Hepatocyte (in vitro differentiated cells): Measurements from ENCODE around the gene LMBR1L. TPM values are rescaled to one million over a fixed set of nuclear protein-coding genes. Genes with fewer than 3 reads are reported as not detected.

Experiments
- DNase-seq: peaks from one replicate; pipeline ENCODE4 v3.0.0-alpha.2; 2016; ENCODE audit warnings: low spot score
- H2AFZ ChIP-seq: fragments of 200-600 bp; sonication (generic); 2 replicates; pipeline ENCODE4 v1.6.0; 2016; ENCODE audit warnings: antibody characterized with exemption, mild to moderate bottlenecking
- H3K27ac ChIP-seq: fragments of 200-600 bp; sonication (generic); 2 replicates; pipeline ENCODE4 v1.5.1; 2016; ENCODE audit warnings: mild to moderate bottlenecking
- H3K27me3 ChIP-seq: fragments of 200-600 bp; sonication (generic); 2 replicates; pipeline ENCODE4 v1.6.1; 2016
- H3K36me3 ChIP-seq: fragments of 200-600 bp; sonication (generic); replicated peaks from 2 replicates; pipeline ENCODE4 v1.5.1; 2016; ENCODE audit warnings: low read depth; ENCODE audit not compliant: insufficient read depth
- H3K4me1 ChIP-seq: fragments of 200-600 bp; sonication (generic); 2 replicates; pipeline ENCODE4 v1.5.1; 2016; ENCODE audit warnings: mild to moderate bottlenecking, moderate library complexity; ENCODE audit not compliant: insufficient read depth
- H3K4me2 ChIP-seq: fragments of 200-600 bp; sonication (generic); 2 replicates; pipeline ENCODE4 v1.6.0; 2016
- H3K4me3 ChIP-seq: fragments of 200-600 bp; sonication (generic); 2 replicates; pipeline ENCODE4 v1.5.1; 2016; ENCODE audit warnings: mild to moderate bottlenecking
- H3K79me2 ChIP-seq: fragments of 200-600 bp; sonication (generic); 2 replicates; pipeline ENCODE4 v1.6.0; 2017; ENCODE audit warnings: mild to moderate bottlenecking
- H3K9me2 ChIP-seq: fragments of 200-600 bp; sonication (generic); replicated peaks from 2 replicates; pipeline ENCODE4 v1.6.0; 2017; ENCODE audit warnings: mild to moderate bottlenecking; ENCODE audit not compliant: insufficient read depth
- H3K9me3 ChIP-seq: fragments of 200-600 bp; sonication (generic); 2 replicates; pipeline ENCODE4 v1.5.1; 2016; ENCODE audit warnings: low read depth, mild to moderate bottlenecking
- H4K20me1 ChIP-seq: fragments of 200-600 bp; sonication (generic); 2 replicates; pipeline ENCODE4 v1.6.0; 2016; ENCODE audit warnings: mild to moderate bottlenecking; ENCODE audit not compliant: insufficient read depth, poor library complexity, severe bottlenecking
- CTCF ChIP-seq: fragments of 200-600 bp; sonication (generic); IDR thresholded peaks from 2 replicates; pipeline ENCODE4 v1.5.1; 2016; ENCODE audit warnings: antibody characterized with exemption, mild to moderate bottlenecking; ENCODE audit not compliant: poor library complexity
- EZH2 ChIP-seq: fragments of 200-600 bp; sonication (generic); IDR thresholded peaks from 2 replicates; pipeline ENCODE4 v1.6.1; 2016; ENCODE audit warnings: antibody characterized with exemption, mild to moderate bottlenecking, borderline replicate concordance
- EZH2phosphoT487 ChIP-seq: fragments of 200-600 bp; sonication (generic); IDR thresholded peaks from one replicate; pipeline ENCODE4 v1.6.1; 2018; ENCODE audit warnings: antibody characterized with exemption, mild to moderate bottlenecking, low read depth, moderate library complexity; ENCODE audit not compliant: unreplicated experiment, severe bottlenecking
- WGBS: methylation state at CpG from one replicate; pipeline ENCODE4 v1.1.6; 2016; ENCODE audit warnings: low lambda C conversion rate; ENCODE audit errors: missing lambda C conversion rate; 5-methylcytosine and 5-hydroxymethylcytosine counted together
- polyA plus RNA-seq: library from polyadenylated mRNA; unstranded; fragments of >200 nt; fragmentation: Nextera tagmentation; extraction: Ambion mirVana; gene quantifications from 2 replicates; pipeline ENCODE4 v1.2.1, GENCODE V29; 2016
- total RNA-seq: library from RNA; depleted of rRNA; stranded (reverse); fragments of >200 nt; gene quantifications from 2 replicates; pipeline ENCODE4 v1.2.3, GENCODE V29; 2014

Gene LMBR1L
- total and polyA plus RNA-seq, 2 experiments from 2014 or later: 33.3 to 74.1 TPM

- Histone ChIP-seq H3K36me3 (no peaks in the 10 kb centered on the region), H3K4me1 (peaks cover 30% of the 10 kb centered on the region), H4K20me1 (peaks cover 63% of the 10 kb centered on the region), H3K9me3 (no peaks in the 10 kb centered on the region), H3K79me2 (peaks cover 71% of the 10 kb centered on the region), H3K4me3 (no peak overlapping the region), H3K27me3 (no peaks in the 10 kb centered on the region), H3K9me2 (no peaks in the 10 kb centered on the region), H3K27ac (no peak overlapping the region), H3K4me2 (peak overlapping the region; percentile 99), H2AFZ (no peak overlapping the region)
- TF ChIP-seq CTCF: no peak
- TF ChIP-seq EZH2phosphoT487: no peak
- TF ChIP-seq EZH2: no peak
- peak; percentile 68 for DNase-seq
- WGBS: 61% methylated on average over 7 of the region's 7 CpGs
Observed at GRCh38 chr12:49055978-49056754, 54.5 kb downstream of the LMBR1L start.

GRCh38 chr12:49055092-49055491 is 55.6 kb downstream of the LMBR1L start:
- H3K4me3 ChIP-seq: no peak overlapping the region
- H3K9me3 ChIP-seq: no peaks in the 10 kb centered on the region
- H3K4me1 ChIP-seq: peaks cover 29% of the 10 kb centered on the region
- H3K27me3 ChIP-seq: no peaks in the 10 kb centered on the region
- TF ChIP-seq EZH2phosphoT487 (no peak), EZH2 (no peak), CTCF (no peak)
- no peak overlapping the region for H3K27ac ChIP-seq
- DNase-seq: no peak
- H3K4me2 ChIP-seq: peak overlapping the region; percentile 99
- H3K9me2 ChIP-seq: no peaks in the 10 kb centered on the region
- 89% methylated on average over 4 of the region's 4 CpGs for WGBS
- peaks cover 68% of the 10 kb centered on the region for H3K79me2 ChIP-seq
- H3K36me3 ChIP-seq: no peaks in the 10 kb centered on the region
- peaks cover 63% of the 10 kb centered on the region for H4K20me1 ChIP-seq
- no peak overlapping the region for H2AFZ ChIP-seq

GRCh38 chr12:49054524-49054923 is 56.1 kb downstream of the LMBR1L start:
- no peaks in the 10 kb centered on the region for H3K9me3 ChIP-seq

More at GRCh38 chr12:49054524-49054923, 56.1 kb downstream of the LMBR1L start:
- Histone ChIP-seq H3K36me3 (no peaks in the 10 kb centered on the region), H3K4me2 (no peak overlapping the region), H3K9me2 (no peaks in the 10 kb centered on the region), H3K4me1 (peaks cover 29% of the 10 kb centered on the region), H4K20me1 (peaks cover 61% of the 10 kb centered on the region), H3K27ac (no peak overlapping the region), H3K79me2 (peaks cover 65% of the 10 kb centered on the region), H2AFZ (no peak overlapping the region), H3K27me3 (no peaks in the 10 kb centered on the region), H3K4me3 (no peak overlapping the region)
- no peak for DNase-seq
- no peak for TF ChIP-seq EZH2
- TF ChIP-seq EZH2phosphoT487: no peak
- TF ChIP-seq CTCF: no peak
- WGBS: 96% methylated on average over 10 of the region's 10 CpGs
